GM12875 (cell line): ENCODE data around the gene C2orf49.
A peak's percentile ranks its signal among the peaks of the same experiment; 100 is the strongest.

ENCODE experiments used
- H3K4me3 ChIP-seq: one replicate; pipeline ENCODE4 v1.5.1; 2011; ENCODE audit warnings: low read depth, low read length, control low read depth
- TF ChIP-seq, protein P1 (sequence below): IDR thresholded peaks from 2 replicates; pipeline ENCODE4 v1.5.1; 2011; ENCODE audit warnings: low read depth, mild to moderate bottlenecking, control low read depth, inconsistent platforms, low read length, moderate library complexity, borderline replicate concordance; ENCODE audit not compliant: insufficient read depth

The C2orf49 gene

DNA sequence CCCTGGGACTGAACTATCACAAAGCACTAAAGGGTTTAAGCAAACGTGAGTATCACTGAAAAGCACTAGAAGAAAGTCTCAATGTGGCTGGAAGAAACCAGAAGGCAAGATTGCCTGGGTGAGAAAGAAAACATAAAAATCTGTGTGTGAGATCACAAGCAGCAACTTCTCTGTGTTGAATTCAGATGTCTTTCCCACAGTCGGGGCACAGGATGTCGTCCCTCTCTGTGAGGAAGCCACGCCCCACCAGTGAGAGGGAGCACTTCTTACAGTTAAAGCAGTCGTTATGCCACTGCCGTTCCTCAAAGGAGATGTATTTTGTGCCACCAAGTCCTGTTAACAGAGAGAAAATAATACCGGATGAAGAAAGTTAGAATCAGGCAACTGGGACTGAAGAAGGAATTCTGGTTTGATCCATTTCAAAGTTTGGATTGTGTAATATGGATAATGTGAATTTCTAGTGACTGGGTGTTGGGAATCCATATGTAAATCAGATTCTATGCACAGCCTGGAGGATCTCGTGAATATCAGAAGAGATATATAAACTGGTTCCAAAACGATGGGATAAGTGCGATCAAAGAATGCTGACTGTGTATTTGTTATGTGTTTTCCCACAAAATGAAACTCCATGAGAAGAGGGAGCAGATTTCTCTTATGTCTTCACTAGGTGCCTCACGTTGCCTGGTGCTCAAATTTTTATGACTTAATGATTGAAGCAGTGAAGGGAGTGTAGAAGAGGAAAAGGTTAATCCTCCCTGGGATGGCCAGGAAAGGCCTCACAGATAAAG is 24.0 kb downstream of the C2orf49 start:
- TF ChIP-seq, protein P1, sequence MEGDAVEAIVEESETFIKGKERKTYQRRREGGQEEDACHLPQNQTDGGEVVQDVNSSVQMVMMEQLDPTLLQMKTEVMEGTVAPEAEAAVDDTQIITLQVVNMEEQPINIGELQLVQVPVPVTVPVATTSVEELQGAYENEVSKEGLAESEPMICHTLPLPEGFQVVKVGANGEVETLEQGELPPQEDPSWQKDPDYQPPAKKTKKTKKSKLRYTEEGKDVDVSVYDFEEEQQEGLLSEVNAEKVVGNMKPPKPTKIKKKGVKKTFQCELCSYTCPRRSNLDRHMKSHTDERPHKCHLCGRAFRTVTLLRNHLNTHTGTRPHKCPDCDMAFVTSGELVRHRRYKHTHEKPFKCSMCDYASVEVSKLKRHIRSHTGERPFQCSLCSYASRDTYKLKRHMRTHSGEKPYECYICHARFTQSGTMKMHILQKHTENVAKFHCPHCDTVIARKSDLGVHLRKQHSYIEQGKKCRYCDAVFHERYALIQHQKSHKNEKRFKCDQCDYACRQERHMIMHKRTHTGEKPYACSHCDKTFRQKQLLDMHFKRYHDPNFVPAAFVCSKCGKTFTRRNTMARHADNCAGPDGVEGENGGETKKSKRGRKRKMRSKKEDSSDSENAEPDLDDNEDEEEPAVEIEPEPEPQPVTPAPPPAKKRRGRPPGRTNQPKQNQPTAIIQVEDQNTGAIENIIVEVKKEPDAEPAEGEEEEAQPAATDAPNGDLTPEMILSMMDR: no peak
- no peak overlapping the region for H3K4me3 ChIP-seq

DNA sequence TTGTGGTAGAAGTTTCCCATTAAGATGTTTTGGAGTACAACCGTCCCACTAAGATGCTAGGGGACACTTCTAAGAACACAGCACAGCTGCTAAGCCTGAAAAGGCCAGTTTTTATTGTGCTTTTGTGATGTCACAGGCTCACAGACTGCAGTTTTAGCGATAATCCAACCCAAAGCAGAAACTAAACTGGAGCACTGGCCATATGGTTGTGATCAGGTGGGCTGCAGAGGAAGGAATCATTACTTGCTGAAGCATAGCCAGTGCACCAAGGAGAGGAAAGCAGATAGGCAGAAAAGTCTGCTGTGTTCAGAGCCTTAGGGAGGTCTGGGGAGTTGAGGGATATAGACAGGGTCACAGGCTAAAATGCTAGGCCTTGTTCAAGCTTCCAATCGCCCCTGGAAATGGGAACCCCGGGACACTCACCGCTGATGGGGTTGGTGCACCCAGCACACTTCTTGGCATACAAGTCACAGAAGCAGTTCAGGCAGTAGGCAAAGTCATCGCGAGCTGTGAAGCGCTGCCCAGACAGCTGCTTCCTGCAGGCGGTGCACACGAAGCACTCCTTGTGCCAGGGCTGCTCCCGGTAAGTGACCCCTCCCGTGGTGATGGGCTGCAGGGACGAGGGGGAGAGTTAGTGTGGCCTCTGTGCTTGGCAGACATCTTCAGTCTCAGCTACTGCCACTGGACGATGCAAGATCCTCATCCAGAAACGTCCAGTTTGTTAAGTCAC is 25.7 kb downstream of the C2orf49 start:
- H3K4me3 ChIP-seq: no peak overlapping the region
- TF ChIP-seq, protein P1: no peak

DNA sequence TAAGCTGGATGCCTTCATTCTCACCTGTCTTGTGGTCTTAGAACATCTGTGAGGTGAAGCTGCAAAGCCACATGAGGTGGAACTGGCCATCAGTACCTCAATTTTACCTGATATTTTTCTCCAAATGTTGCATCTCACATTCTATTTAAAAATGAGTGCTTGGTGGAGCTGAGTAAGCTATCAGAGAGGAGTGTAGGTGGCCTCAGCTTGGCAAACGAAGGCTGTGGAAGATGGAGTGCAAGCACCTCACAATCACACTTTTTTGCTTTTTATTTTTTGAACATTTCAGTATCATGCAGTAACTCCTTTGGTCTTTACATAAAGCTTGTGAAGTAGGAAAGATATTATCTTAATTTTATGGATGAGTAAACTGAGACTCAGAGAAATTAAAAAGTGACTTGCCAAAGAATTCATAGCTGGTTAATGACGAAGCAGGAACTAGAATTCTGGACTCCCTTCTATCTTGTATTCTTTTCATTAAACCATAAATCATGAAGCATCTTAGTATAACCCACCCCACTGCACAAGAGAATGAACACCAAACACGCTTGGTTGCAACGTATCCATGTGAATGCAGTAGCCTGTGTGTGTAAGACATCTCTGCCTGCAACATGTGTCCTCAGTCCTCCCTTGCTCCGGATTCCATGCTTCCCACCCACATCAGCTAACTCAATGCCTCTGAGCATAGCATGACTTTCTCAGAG is 27.2 kb downstream of the C2orf49 start:
- TF ChIP-seq, protein P1: no peak

DNA sequence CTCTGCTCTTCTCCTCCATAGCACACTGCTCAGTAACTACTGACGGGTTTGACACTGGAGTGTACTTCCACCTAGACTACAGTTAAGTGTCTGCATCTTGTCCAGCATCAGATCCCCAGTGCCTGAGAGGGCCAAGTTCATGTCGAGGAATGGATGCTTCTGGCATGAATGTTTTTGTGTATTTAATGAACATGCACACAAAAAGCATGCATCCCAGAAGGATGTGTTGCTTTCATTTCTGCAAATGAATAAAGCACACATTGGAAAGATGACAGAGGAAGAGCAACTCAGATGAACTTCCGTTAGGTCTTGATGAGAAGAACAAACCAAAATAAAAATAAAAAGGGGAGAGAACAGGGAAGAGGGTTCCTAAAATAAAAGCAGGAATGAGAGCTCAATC is 27.9 kb downstream of the C2orf49 start:
- H3K4me3 ChIP-seq: no peak overlapping the region
- TF ChIP-seq, protein P1: no peak

More for the DNA sequence above, 27.2 kb downstream of the C2orf49 start:
- no peak overlapping the region for H3K4me3 ChIP-seq

DNA sequence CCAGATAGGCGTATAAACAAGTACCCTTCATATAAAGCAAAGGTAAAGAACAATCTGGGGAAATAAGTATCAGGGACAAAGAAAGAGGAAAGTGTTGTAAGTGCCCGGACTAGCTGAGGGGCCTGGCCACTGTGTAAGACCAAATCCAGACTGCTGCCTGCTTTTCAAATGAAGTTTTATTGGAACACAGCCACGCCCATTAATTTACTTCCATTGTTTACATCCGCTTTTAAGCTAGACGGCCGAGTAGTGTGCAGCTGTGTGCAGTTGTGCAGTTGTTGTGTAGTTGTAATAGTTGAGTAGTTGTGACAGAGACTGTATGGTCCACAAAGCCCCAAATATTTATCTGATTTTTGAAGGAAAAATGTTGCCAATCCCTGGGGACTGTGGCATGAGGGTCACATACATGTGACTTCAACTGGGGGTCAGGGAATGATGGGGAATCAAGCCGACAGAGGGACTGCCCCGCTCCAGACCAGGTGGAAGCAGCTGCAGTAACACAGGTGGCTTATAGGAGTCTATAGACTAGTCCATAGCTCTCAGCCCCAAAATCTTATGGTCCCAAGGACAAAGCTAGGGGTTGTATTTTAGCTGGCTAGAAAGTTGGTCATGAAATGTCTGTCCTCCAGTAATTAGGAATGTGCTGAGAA is 31.5 kb downstream of the C2orf49 start:
- TF ChIP-seq, protein P1: no peak

DNA sequence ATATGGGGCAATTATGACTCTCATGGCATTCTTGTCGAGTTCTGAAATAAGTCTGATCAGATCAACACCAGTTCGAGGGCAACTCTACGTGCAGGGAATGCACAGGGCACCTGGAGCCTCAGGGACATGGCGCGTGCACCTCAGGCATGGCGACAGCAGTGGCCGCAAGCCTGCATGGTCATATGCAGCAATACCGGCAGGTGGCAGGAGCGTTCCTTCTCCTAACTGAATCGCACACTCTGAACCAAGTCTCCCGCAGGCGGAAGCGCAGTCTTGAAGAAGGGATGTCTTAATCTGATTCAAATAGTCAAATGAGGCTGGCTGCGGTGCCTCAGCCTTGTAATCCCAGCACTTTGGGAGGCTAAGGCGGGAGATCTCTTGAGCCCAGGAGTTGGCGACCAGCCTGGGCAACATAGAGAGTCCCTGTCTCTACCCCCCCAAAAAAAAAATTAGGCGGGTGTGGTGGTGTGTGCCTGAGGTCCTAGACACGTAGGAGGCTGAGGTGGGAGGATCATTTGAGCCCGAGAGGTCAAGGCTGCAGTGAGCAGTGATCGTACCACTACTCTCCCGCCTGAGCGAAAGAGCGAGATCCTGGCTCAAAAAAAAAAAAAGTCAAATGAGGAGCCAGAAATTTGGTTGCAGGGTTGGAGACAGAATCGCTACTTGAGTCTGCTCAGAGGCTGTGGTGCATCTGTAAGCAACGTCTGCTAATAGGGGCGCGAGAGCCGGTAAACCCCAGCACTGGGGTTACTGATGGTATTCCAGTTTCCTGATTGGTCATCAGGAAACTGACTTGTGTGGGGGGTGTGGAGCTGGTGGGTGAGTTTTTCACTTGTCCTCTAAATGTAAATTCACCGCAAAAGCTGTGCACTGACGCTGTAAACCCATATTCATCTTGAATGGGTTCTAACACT is 32.7 kb downstream of the C2orf49 start:
- H3K4me3 ChIP-seq: no peak overlapping the region
- TF ChIP-seq, protein P1: peak; percentile 95

More for the DNA sequence above, 31.5 kb downstream of the C2orf49 start:
- no peak overlapping the region for H3K4me3 ChIP-seq
